ENCODE results near the gene ZBTB14. TPM values are rescaled to one million over a fixed set of nuclear protein-coding genes. Genes with fewer than 3 reads are reported as not detected.

Gene ZBTB14
- total RNA-seq, 4 donors from 2014 or later, result 9.8 to 15.6 (median 11.2) TPM

- peaks cover 0 to 12% (median 0%) of the 10 kb centered on the region in 4 donors for H3K9me3 ChIP-seq
- H3K36me3 ChIP-seq, result no peaks in the 10 kb centered on the region
- no peak overlapping the region for H3K27ac ChIP-seq (replicated peaks in 1 of 4)
- TF ChIP-seq POLR2AphosphoS5 (IDR thresholded peaks at IDR 0.05), result no peak
- TF ChIP-seq POLR2A (IDR thresholded peaks at IDR 0.05; ENCODE audit: low read depth), result no peak
- TF ChIP-seq EP300 (IDR thresholded peaks at IDR 0.05), result no peak
- no peak for TF ChIP-seq CTCF (IDR thresholded peaks at IDR 0.05)
- H3K4me3 ChIP-seq, result no peak overlapping the region
- no peak for DNase-seq (ENCODE audit: extremely low spot score)
- no peaks in the 10 kb centered on the region for H3K27me3 ChIP-seq
- no peaks in the 10 kb centered on the region for H3K4me1 ChIP-seq
- intact Hi-C loops (cut with DNase I), result no loop called here
Observed at GRCh38 chr18:5268874-5269273, 26.7 kb downstream of the ZBTB14 start.

GRCh38 chr18:5266721-5267120, 28.8 kb downstream of the ZBTB14 start:
- no peak for DNase-seq (ENCODE audit: extremely low spot score)
- H3K27ac ChIP-seq (replicated peaks in 1 of 4), result no peak overlapping the region
- no peak overlapping the region for H3K4me3 ChIP-seq
- H3K27me3 ChIP-seq, result peaks cover 0 to 3% (median 0%) of the 10 kb centered on the region in 4 donors
- WGBS, result 86% methylated on average over 3 of the region's 3 CpGs
- H3K9me3 ChIP-seq, result peaks cover 0 to 12% (median 0%) of the 10 kb centered on the region in 4 donors
- TF ChIP-seq CTCF (IDR thresholded peaks at IDR 0.05) (no peak), POLR2AphosphoS5 (IDR thresholded peaks at IDR 0.05) (no peak), POLR2A (IDR thresholded peaks at IDR 0.05; ENCODE audit: low read depth) (no peak), EP300 (IDR thresholded peaks at IDR 0.05) (no peak)
- no peaks in the 10 kb centered on the region for H3K36me3 ChIP-seq
- intact Hi-C loops (cut with DNase I), result no loop called here
- no peaks in the 10 kb centered on the region for H3K4me1 ChIP-seq

- 66% methylated on average over 2 of the region's 2 CpGs for WGBS
- TF ChIP-seq POLR2AphosphoS5 (IDR thresholded peaks at IDR 0.05), result no peak
- TF ChIP-seq CTCF (IDR thresholded peaks at IDR 0.05), result no peak
- TF ChIP-seq EP300 (IDR thresholded peaks at IDR 0.05), result no peak
- no peak for TF ChIP-seq POLR2A (IDR thresholded peaks at IDR 0.05; ENCODE audit: low read depth)
- DNase-seq (ENCODE audit: extremely low spot score), result no peak
Observed at GRCh38 chr18:5253910-5254309, 41.6 kb downstream of the ZBTB14 start.

GRCh38 chr18:5251117-5251516, 44.4 kb downstream of the ZBTB14 start:
- no peaks in the 10 kb centered on the region for H3K36me3 ChIP-seq
- no peak for DNase-seq (ENCODE audit: extremely low spot score)
- no peak overlapping the region for H3K4me3 ChIP-seq
- H3K27ac ChIP-seq (replicated peaks in 1 of 4), result no peak overlapping the region
- TF ChIP-seq EP300 (IDR thresholded peaks at IDR 0.05), result no peak
- TF ChIP-seq POLR2AphosphoS5 (IDR thresholded peaks at IDR 0.05), result no peak
- TF ChIP-seq POLR2A (IDR thresholded peaks at IDR 0.05; ENCODE audit: low read depth), result no peak
- no peak for TF ChIP-seq CTCF (IDR thresholded peaks at IDR 0.05)
- WGBS, result 77% methylated on average over 6 of the region's 6 CpGs
- H3K4me1 ChIP-seq, result no peaks in the 10 kb centered on the region
- H3K9me3 ChIP-seq, result no peaks in the 10 kb centered on the region
- intact Hi-C loops (cut with DNase I), result no loop called here
- H3K27me3 ChIP-seq, result no peaks in the 10 kb centered on the region

More at GRCh38 chr18:5253910-5254309, 41.6 kb downstream of the ZBTB14 start:
- intact Hi-C loops (cut with DNase I), result no loop called here
- Histone ChIP-seq H3K36me3 (no peaks in the 10 kb centered on the region), H3K27me3 (no peaks in the 10 kb centered on the region), H3K4me3 (no peak overlapping the region), H3K9me3 (no peaks in the 10 kb centered on the region), H3K4me1 (no peaks in the 10 kb centered on the region), H3K27ac (replicated peaks in 1 of 4) (no peak overlapping the region)

GRCh38 chr18:5250603-5251002, 44.9 kb downstream of the ZBTB14 start:
- Histone ChIP-seq H3K4me3 (no peak overlapping the region), H3K4me1 (no peaks in the 10 kb centered on the region), H3K9me3 (no peaks in the 10 kb centered on the region), H3K27me3 (no peaks in the 10 kb centered on the region), H3K27ac (replicated peaks in 1 of 4) (no peak overlapping the region), H3K36me3 (no peaks in the 10 kb centered on the region)
- no peak for DNase-seq (ENCODE audit: extremely low spot score)
- TF ChIP-seq POLR2A (IDR thresholded peaks at IDR 0.05; ENCODE audit: low read depth) (no peak), POLR2AphosphoS5 (IDR thresholded peaks at IDR 0.05) (no peak), EP300 (IDR thresholded peaks at IDR 0.05) (no peak), CTCF (IDR thresholded peaks at IDR 0.05) (no peak)
- intact Hi-C loops (cut with DNase I), result no loop called here
